CD4-positive, CD25-positive, alpha-beta regulatory T cell (primary cell): ENCODE measurements around the gene PRAMEF33. TPM values are rescaled to one million over a fixed set of nuclear protein-coding genes. Genes with fewer than 3 reads are reported as not detected.
"Not testable (repeated sequence)": the region's sequence is repeated elsewhere in the genome, so short reads cannot be mapped to it uniquely, and the experiment has no call there.

ENCODE experiments used
- ATAC-seq, 2 donors: fragments of 150-1000 bp; cut with Tn5 transposase; one replicate each; pipeline ENCODE4 v1.10.0; 2021; ENCODE audit warnings: low read depth in 2 of 2, moderate number of reproducible peaks in 2 of 2, moderate library complexity in 1 of 2
- DNase-seq, 3 donors: peaks; one replicate each; pipeline versions ENCODE4 v3.0.0 to v3.0.0-alpha.2; 2012 to 2022; ENCODE audit warnings: mixed read lengths in 1 of 3
- H3K27ac ChIP-seq: one replicate; pipeline ENCODE4 v1.7.0; 2013; ENCODE audit warnings: mild to moderate bottlenecking, low read length; ENCODE audit not compliant: insufficient read depth, poor library complexity, severe bottlenecking
- H3K27me3 ChIP-seq: one replicate; pipeline ENCODE4 v1.7.0; 2013; ENCODE audit warnings: low read length; ENCODE audit not compliant: control insufficient read depth, insufficient read depth
- H3K36me3 ChIP-seq: one replicate; pipeline ENCODE4 v1.7.0; 2013; ENCODE audit warnings: mild to moderate bottlenecking, low read length, moderate library complexity; ENCODE audit not compliant: control insufficient read depth, insufficient read depth
- H3K4me1 ChIP-seq: 2 replicates; pipeline ENCODE4 v1.7.0; 2013; ENCODE audit warnings: mild to moderate bottlenecking, low read length; ENCODE audit not compliant: insufficient read depth, control insufficient read depth, poor library complexity, severe bottlenecking
- H3K4me3 ChIP-seq: one replicate; pipeline ENCODE4 v1.7.0; 2013; ENCODE audit warnings: low read depth, mild to moderate bottlenecking, low read length, moderate library complexity
- H3K9me3 ChIP-seq, 2 experiments: 1 replicate in 1 of 2; 2 replicates in 1 of 2; pipeline ENCODE4 v1.7.0; 2013; ENCODE audit warnings: low read length in 2 of 2, mild to moderate bottlenecking in 1 of 2, moderate library complexity in 1 of 2; ENCODE audit not compliant: control insufficient read depth in 2 of 2
- H3K27ac Mint-ChIP-seq, 3 donors: one replicate each; pipeline ENCODE4 v1.8.0; 2020 to 2022; ENCODE audit warnings: mild to moderate bottlenecking in 3 of 3, mixed read lengths in 3 of 3, moderate library complexity in 2 of 3
- H3K27me3 Mint-ChIP-seq: one replicate; pipeline ENCODE4 v1.8.0; 2022; ENCODE audit warnings: mild to moderate bottlenecking, mixed read lengths
- H3K36me3 Mint-ChIP-seq: one replicate; pipeline ENCODE4 v1.8.0; 2020; ENCODE audit warnings: mixed read lengths
- H3K4me1 Mint-ChIP-seq, 4 donors: one replicate each; pipeline ENCODE4 v1.8.0; 2020 to 2022; ENCODE audit warnings: mixed read lengths in 4 of 4, mild to moderate bottlenecking in 1 of 4
- H3K4me3 Mint-ChIP-seq, 4 donors: one replicate each; pipeline ENCODE4 v1.8.0; 2020 to 2022; ENCODE audit warnings: mild to moderate bottlenecking in 4 of 4, mixed read lengths in 4 of 4, moderate library complexity in 3 of 4
- H3K9me3 Mint-ChIP-seq, 7 donors: one replicate each; pipeline ENCODE4 v1.8.0; 2020 to 2022; ENCODE audit warnings: mixed read lengths in 7 of 7, mild to moderate bottlenecking in 3 of 7, moderate library complexity in 2 of 7
- polyA plus RNA-seq, 4 donors: library from polyadenylated mRNA; unstranded; fragments of 300-500 nt; fragmentation: Illumina TruSeq; gene quantifications; one replicate each; pipeline ENCODE4 v1.2.3, GENCODE V29; 2021
- total RNA-seq: library from RNA; stranded (reverse); gene quantifications from one replicate; pipeline ENCODE4 v1.2.3, GENCODE V29; 2022

Gene PRAMEF33
- total and polyA plus RNA-seq, 5 donors from 2014 or later, result not detected

DNA sequence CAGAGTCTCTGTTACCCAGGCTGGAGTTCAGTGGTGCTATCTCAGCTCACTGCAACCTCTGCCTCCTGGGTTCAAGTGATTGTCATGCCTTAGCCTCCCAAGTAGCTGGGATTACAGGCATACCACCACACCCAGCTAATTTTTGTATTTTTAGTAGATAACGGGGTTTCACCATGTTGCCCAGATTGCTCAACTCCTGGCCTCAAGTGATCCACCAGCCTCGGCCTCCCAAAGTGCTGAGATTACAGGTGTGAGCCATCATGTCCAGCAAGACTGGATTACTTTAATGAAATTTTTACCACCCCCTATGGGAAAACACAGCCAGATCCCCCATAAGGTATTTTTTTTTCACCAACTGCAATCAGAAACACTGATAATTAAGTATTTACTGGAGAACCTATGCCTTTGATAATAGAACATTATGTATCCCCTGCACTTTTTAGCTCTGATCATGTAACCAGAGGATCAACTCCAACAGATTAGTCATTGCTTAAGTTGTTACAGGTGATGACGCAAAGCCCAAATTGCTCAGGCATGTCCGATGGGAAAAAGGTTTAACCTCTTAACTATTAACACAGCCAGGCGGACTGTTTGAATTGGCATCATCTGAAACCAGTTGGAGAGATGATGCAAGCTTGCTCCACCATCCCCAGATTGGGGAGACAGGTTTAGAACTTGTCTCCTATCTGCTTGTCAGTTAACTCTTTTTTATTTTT is 6.0 kb upstream of the PRAMEF33 start:
- H3K9me3 ChIP-seq, H3K27me3 Mint-ChIP-seq, H3K27ac Mint-ChIP-seq, DNase-seq, H3K27me3 ChIP-seq, ATAC-seq, H3K4me1 Mint-ChIP-seq, H3K4me3 Mint-ChIP-seq, H3K36me3 ChIP-seq, H3K36me3 Mint-ChIP-seq, H3K4me1 ChIP-seq, H3K4me3 ChIP-seq, H3K27ac ChIP-seq, H3K9me3 Mint-ChIP-seq: not testable (repeated sequence)

DNA sequence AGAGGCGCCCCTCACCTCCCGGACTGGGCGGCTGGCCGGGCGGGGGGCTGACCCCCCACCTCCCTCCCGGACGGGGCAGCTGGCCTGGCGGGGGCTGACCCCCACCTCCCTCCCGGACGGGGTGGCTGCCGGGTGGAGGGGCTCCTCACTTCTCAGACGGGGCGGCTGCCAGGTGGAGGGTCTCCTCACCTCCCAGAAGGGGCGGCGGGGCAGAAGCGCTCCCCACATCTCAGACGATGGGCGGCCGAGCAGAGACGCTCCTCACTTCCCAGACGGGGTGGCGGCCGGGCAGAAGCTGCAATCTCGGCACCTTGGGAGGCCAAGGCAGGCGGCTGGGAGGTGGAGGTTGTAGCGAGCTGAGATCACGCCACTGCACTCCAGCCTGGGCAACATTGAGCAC is 4.6 kb upstream of the PRAMEF33 start:
- H3K4me3 Mint-ChIP-seq, H3K27ac ChIP-seq, H3K27me3 Mint-ChIP-seq, H3K27ac Mint-ChIP-seq, H3K9me3 ChIP-seq, H3K36me3 ChIP-seq, DNase-seq, H3K4me1 ChIP-seq, H3K4me3 ChIP-seq, H3K4me1 Mint-ChIP-seq, ATAC-seq, H3K9me3 Mint-ChIP-seq, H3K36me3 Mint-ChIP-seq, H3K27me3 ChIP-seq: not testable (repeated sequence)

DNA sequence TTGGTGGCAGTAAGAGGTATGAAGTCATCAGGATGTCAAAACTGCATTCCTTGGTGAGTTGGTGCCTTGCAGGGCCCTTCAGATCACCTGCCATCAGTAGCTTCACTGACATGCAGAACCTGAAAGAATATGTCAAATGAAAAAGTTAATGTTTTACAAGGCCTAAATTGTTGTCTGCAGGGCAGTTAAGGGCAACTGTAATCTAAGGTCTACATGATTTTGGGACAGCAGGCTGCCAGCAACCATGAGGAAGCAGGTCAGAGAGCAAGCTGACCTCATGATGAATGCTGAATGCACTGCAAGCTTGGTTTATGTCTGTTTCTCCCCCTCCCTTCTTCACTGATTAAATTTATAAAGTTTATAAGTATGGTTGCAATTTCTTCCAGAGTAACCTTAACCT is 1.1 kb upstream of the PRAMEF33 start:
- H3K27ac ChIP-seq, H3K27ac Mint-ChIP-seq, H3K27me3 Mint-ChIP-seq, H3K4me1 Mint-ChIP-seq, H3K4me3 Mint-ChIP-seq, H3K9me3 Mint-ChIP-seq, ATAC-seq, H3K9me3 ChIP-seq, H3K27me3 ChIP-seq, H3K36me3 Mint-ChIP-seq, DNase-seq, H3K36me3 ChIP-seq, H3K4me3 ChIP-seq, H3K4me1 ChIP-seq: not testable (repeated sequence)

DNA sequence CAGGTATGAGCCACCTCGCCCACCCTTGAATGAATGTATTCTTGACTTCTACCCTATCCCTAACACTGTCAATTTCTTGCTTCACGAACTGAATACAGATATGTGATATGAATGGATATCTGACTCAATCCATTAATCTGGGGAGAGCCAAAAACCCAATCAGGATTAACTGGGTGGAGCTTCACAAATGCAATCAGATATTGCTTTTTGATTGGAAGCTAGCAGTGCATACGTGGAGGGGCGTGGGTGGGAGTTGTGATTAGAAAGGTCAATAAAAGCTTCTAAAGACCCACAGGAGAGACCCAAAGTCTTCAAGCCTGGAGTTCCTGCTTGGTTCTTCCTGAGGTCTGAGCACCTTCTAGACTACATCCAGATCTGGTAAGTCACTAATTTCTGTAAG is 11.9 kb downstream of the PRAMEF33 start, which contains the start of gene PRAMEF15:
Gene PRAMEF15 (plus strand): TSS at position 301 of the 400 bp plus-strand sequence. CDS start 2,827 bp downstream, outside the sequence.
- not testable (repeated sequence) for H3K4me3 Mint-ChIP-seq, H3K9me3 ChIP-seq, H3K27ac ChIP-seq, ATAC-seq, H3K4me1 ChIP-seq, H3K4me3 ChIP-seq, H3K27me3 Mint-ChIP-seq, H3K27me3 ChIP-seq, H3K9me3 Mint-ChIP-seq, H3K36me3 Mint-ChIP-seq, H3K36me3 ChIP-seq, H3K27ac Mint-ChIP-seq, DNase-seq, H3K4me1 Mint-ChIP-seq

DNA sequence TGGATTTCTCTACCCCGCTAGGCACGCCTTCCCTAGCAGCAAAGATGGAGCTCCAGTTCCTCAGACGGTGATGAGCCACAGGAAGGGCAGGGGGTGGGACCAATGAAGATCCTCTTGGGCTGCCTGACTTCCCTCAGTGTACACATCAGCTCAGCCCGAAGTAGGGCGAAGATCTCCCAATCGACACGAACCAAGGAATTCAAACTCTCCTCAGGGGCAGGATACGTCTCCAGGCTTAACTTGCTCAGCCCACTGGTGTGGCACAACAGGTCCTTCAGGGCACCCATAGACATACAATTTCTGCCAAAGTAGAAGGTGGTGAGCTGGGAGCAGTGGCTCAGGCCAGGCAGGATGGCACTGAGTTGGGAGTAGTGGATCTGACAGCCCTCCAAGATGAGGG is 39.2 kb downstream of the PRAMEF33 start:
- not testable (repeated sequence) for H3K36me3 ChIP-seq, H3K27ac Mint-ChIP-seq, H3K9me3 ChIP-seq, ATAC-seq, DNase-seq, H3K4me1 ChIP-seq, H3K27me3 Mint-ChIP-seq, H3K36me3 Mint-ChIP-seq, H3K4me1 Mint-ChIP-seq, H3K27me3 ChIP-seq, H3K4me3 ChIP-seq, H3K9me3 Mint-ChIP-seq, H3K4me3 Mint-ChIP-seq, H3K27ac ChIP-seq

DNA sequence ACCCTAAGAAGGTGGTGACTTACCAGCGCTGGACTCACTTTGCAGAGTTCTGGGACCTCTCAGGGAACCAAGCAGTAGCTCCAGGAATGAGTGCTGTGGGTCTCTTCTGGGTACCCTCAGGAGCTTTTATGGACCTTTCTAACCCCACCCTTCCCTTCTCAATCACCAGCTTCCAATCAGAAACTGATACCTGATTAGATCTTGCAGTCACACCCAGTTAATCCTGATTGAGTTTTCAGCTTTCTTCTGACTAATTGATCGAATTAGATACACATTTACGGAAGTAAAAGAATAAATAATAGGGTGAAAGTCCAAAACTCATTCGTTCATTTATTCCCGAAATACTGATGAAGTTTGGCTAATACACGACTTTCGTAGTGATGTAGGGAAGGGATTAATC is 43.7 kb downstream of the PRAMEF33 start, which contains the start of gene PRAMEF14:
Gene PRAMEF14 (minus strand): TSS at position 101 of the 400 bp plus-strand sequence. CDS start 1,820 bp downstream, outside the sequence.
- H3K9me3 ChIP-seq, H3K4me1 ChIP-seq, DNase-seq, H3K4me3 Mint-ChIP-seq, H3K27ac Mint-ChIP-seq, H3K36me3 Mint-ChIP-seq, H3K9me3 Mint-ChIP-seq, H3K27me3 ChIP-seq, H3K27ac ChIP-seq, H3K4me1 Mint-ChIP-seq, H3K4me3 ChIP-seq, ATAC-seq, H3K27me3 Mint-ChIP-seq, H3K36me3 ChIP-seq: not testable (repeated sequence)

DNA sequence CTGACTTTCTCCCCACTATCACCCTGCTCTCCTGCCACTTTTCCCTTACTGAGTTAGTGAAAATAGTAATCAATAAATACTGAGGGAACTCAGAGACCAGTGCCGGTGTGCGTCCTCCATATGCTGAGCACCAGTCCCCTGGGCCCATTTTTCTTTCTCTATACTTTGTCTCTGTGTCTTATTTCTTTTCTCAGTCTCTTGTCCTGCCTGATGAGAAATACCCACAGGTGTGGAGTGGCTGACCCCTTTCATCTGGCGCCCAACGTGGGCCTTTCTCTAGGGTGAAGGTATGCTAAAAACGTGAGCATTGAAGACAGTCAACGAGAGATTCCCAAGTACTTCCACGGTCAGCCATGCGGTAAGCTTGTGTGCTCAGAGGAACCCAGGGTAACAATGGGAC is 50.1 kb downstream of the PRAMEF33 start:
- not testable (repeated sequence) for H3K27ac Mint-ChIP-seq

DNA sequence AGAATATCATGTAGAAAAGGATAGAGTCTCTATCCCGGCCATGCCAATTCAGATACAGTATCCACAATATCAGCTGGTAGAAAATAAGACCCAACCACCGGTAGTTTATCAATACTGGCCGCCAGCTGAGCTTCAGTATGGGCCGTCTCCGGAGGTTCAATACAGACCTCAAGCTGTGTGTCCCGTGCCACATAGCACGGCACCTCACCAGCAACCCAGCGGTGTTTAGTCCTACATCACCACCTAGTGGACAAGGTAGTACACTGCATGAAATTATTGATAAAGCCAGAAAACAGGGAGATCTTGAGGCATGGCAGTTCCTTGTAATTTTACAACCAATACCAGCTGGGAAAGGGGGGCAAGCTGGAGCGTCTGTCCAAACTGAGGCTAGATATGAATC is 51.1 kb downstream of the PRAMEF33 start:
- not testable (repeated sequence) for H3K27ac Mint-ChIP-seq, DNase-seq, H3K27me3 ChIP-seq, H3K9me3 ChIP-seq, H3K4me3 ChIP-seq, H3K27me3 Mint-ChIP-seq, H3K4me1 ChIP-seq, H3K36me3 ChIP-seq, ATAC-seq, H3K36me3 Mint-ChIP-seq, H3K4me3 Mint-ChIP-seq, H3K27ac ChIP-seq, H3K4me1 Mint-ChIP-seq
- H3K9me3 Mint-ChIP-seq, result peaks cover 0 to 11% (median 0%) of the 10 kb centered on the region in 7 donors

More for the DNA sequence above, 50.1 kb downstream of the PRAMEF33 start:
- H3K36me3 Mint-ChIP-seq, ATAC-seq, H3K4me3 Mint-ChIP-seq, H3K9me3 ChIP-seq, H3K27ac ChIP-seq, H3K4me1 Mint-ChIP-seq, H3K4me1 ChIP-seq, H3K4me3 ChIP-seq, H3K27me3 Mint-ChIP-seq, H3K36me3 ChIP-seq, H3K27me3 ChIP-seq: not testable (repeated sequence)
- peaks cover 0 to 11% (median 0%) of the 10 kb centered on the region in 7 donors for H3K9me3 Mint-ChIP-seq
- peak in 1 of 3 donors; percentile 7 for DNase-seq
